C4-2B (cell line): Measurements from ENCODE around the gene ORAI3.

Experiments used
- ZFX ChIP-seq: fragments of 450-650 bp; IDR thresholded peaks from 2 replicates; pipeline ENCODE4 v1.6.1; 2017
- TF ChIP-seq, protein P1 (sequence below): fragments of 450-650 bp; conservative IDR thresholded peaks from 2 replicates; pipeline ENCODE4 v1.5.1; 2017; ENCODE audit warnings: mild to moderate bottlenecking

DNA sequence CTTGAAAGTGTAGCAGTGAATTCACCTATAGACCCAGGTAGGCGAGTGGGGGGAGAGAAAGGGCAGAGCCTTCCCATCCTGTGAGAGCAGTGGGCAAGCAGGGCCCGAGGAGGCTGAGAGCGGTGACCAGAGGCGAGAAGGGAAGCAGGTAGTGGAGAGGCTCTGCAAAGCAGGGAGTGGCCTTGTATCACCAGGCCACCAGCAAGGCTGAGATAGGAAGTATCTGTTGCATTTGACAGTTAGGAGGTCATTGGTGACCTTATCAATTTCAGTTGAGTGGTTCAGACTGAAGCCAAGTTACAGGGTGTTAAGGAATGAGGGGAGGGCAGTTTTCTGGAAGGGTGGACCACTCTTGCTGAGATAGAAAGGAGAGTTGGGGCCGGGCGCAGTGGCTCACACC is 25.5 kb downstream of the ORAI3 start:
- TF ChIP-seq, protein P1, sequence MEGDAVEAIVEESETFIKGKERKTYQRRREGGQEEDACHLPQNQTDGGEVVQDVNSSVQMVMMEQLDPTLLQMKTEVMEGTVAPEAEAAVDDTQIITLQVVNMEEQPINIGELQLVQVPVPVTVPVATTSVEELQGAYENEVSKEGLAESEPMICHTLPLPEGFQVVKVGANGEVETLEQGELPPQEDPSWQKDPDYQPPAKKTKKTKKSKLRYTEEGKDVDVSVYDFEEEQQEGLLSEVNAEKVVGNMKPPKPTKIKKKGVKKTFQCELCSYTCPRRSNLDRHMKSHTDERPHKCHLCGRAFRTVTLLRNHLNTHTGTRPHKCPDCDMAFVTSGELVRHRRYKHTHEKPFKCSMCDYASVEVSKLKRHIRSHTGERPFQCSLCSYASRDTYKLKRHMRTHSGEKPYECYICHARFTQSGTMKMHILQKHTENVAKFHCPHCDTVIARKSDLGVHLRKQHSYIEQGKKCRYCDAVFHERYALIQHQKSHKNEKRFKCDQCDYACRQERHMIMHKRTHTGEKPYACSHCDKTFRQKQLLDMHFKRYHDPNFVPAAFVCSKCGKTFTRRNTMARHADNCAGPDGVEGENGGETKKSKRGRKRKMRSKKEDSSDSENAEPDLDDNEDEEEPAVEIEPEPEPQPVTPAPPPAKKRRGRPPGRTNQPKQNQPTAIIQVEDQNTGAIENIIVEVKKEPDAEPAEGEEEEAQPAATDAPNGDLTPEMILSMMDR: no peak
- TF ChIP-seq ZFX: no peak
